Stimulated activated CD4-positive, alpha-beta T cell treated with anti-CD3 and anti-CD28 coated beads, Interleukin-1b, Interleukin-23, amount 100 ng/mL, for 48 hours (primary cell): ENCODE data around the gene OR10A2.
"Not testable (repeated sequence)": the region's sequence is repeated elsewhere in the genome, so short reads cannot be mapped to it uniquely, and the experiment has no call there.

Experiments used
- DNase-seq: peaks from one replicate; pipeline ENCODE4 v3.0.0-alpha.2; 2020

The OR10A2 gene

GRCh38 chr11:6888830-6889229 is 26.0 kb downstream of the OR10A2 start:
- no peak for DNase-seq

GRCh38 chr11:6889835-6890234 is 27.0 kb downstream of the OR10A2 start:
- DNase-seq = no peak

GRCh38 chr11:6892400-6892799 is 29.5 kb downstream of the OR10A2 start, which contains the start of gene OR2D2:
TSS of gene OR2D2 (minus strand) at chr11:6892500. CDS start at chr11:6892500, 0 bp downstream.
- no peak for DNase-seq

GRCh38 chr11:6894097-6894496 is 31.2 kb downstream of the OR10A2 start:
- no peak for DNase-seq

GRCh38 chr11:6895010-6895409 is 32.2 kb downstream of the OR10A2 start:
- DNase-seq = no peak

GRCh38 chr11:6898911-6899310 is 36.1 kb downstream of the OR10A2 start:
- no peak for DNase-seq

GRCh38 chr11:6900327-6900999 is 37.6 kb downstream of the OR10A2 start:
- DNase-seq = no peak

GRCh38 chr11:6904804-6905203 is 41.9 kb downstream of the OR10A2 start:
- not testable (repeated sequence) for DNase-seq

GRCh38 chr11:6911378-6911777 is 48.5 kb downstream of the OR10A2 start:
- DNase-seq = no peak

GRCh38 chr11:6911948-6912347 is 49.1 kb downstream of the OR10A2 start:
- DNase-seq = no peak

- no peak for DNase-seq
Measured at GRCh38 chr11:6919698-6920097, 56.8 kb downstream of the OR10A2 start.

- no peak for DNase-seq
Measured at GRCh38 chr11:6920702-6921101, 57.8 kb downstream of the OR10A2 start, which contains the start of gene OR2D3. TSS of gene OR2D3 (plus strand) at chr11:6921002. CDS start at chr11:6921002, 0 bp downstream.
